ENCODE data around the gene USP54. TPM values are rescaled to one million over a fixed set of nuclear protein-coding genes. Genes with fewer than 3 reads are reported as not detected.

Gene USP54
- total and polyA plus RNA-seq, 9 of the 15 experiments (the other 6 are each of a cell fraction or from before 2014, with no cell fraction given) = 3.8 to 40.1 (median 16.9) TPM

GRCh38 chr10:73625004-73625883, 34.1 kb upstream of the USP54 start (continued):
- no peak for TF ChIP-seq FOXO4 (CRISPR knock-in tag; IDR thresholded peaks at IDR 0.05)
- no peak for TF ChIP-seq CREB5 (CRISPR knock-in tag; IDR thresholded peaks at IDR 0.05)
- TF ChIP-seq ERF (CRISPR knock-in tag; IDR thresholded peaks at IDR 0.05) = no peak
- no peak for TF ChIP-seq SLC30A9 (CRISPR knock-in tag; IDR thresholded peaks at IDR 0.05)
- TF ChIP-seq POLR2AphosphoS5 (IDR thresholded peaks at IDR 0.05; ENCODE audit: control insufficient read depth, insufficient read depth, low read depth, low read length) = no peak
- TF ChIP-seq ZNF318 (IDR thresholded peaks at IDR 0.05; ENCODE audit: borderline replicate concordance in 1 of 2, low read depth in 1 of 2) = no peak
- no peak for TF ChIP-seq HNRNPL (IDR thresholded peaks at IDR 0.05; ENCODE audit: low read depth, low read length)
- TF ChIP-seq TARDBP (IDR thresholded peaks at IDR 0.05) = no peak
- peak; percentile 56; the same call in 1 of the 2 replicates for TF ChIP-seq PHB2 (IDR thresholded peaks at IDR 0.05; ENCODE audit: low read depth)
- TF ChIP-seq RB1 (IDR thresholded peaks at IDR 0.05; ENCODE audit: low read depth) = peak; percentile 38
- no peak for TF ChIP-seq RFX1 (IDR thresholded peaks at IDR 0.05)
- no peak for TF ChIP-seq POU5F1 (IDR thresholded peaks at IDR 0.05; ENCODE audit: borderline replicate concordance, low read depth, low read length, partially characterized antibody)
- no peak for TF ChIP-seq KDM5B (IDR thresholded peaks at IDR 0.05; ENCODE audit: insufficient replicate concordance, low read depth, low read length)

Data from K562 (cell line).